ENCODE measurements around the gene MAMDC4. TPM values are rescaled to one million over a fixed set of nuclear protein-coding genes. Genes with fewer than 3 reads are reported as not detected.

The MAMDC4 gene
- total and polyA plus RNA-seq, 2 of the 13 experiments (the other 11 are each of a cell fraction or from before 2014, with no cell fraction given): 6.0 to 6.8 TPM

DNA sequence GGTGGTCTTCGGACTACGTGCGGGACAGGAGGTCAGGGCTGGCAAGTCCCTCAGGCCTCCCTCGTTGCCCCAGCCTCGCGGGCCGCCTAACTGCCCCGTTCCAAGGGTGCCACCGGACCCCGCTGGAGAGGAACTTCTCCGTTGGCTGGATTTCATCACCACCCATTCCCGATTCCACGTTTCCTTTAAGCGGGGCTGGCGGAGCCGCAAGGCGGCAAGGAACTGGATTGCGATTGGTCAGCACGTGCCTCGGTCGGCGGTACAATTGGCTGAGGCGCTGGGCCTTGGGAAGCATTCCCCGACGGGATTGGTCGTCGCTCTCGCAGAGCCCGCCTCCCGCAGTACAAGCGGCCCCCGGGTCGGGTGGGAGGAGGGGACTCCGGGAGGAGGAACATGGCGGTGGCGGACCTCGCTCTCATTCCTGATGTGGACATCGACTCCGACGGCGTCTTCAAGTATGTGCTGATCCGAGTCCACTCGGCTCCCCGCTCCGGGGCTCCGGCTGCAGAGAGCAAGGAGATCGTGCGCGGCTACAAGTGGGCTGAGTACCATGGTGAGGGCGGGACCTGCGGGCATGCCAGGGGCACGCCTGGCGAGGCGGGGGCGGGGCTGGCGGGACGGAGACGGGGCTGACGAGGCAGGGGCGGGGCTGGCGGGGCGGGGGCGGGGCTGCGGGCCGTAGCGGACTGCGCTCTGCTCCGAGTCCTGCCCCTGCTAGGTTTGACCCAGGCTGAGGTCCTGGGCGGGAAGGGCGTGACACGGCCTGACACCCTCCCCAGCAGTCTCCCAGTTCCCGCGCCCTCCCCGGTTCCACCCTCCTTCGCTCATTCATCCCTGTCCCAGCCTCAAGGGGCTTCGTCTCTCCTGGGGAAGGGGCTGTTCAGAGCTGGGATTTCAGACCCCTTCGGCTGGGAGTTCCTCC, 2.8 kb upstream of the MAMDC4 start, which contains the start of gene PHPT1 (continued):
- TF ChIP-seq PHF5A (CRISPR knock-in tag; IDR thresholded peaks at IDR 0.05; ENCODE audit: low read depth, unreplicated experiment): peak; percentile 43
- no peak for TF ChIP-seq NR1H2 (CRISPR knock-in tag; IDR thresholded peaks at IDR 0.05; ENCODE audit: borderline replicate concordance, low read depth)
- TF ChIP-seq ZNF792 (CRISPR knock-in tag; IDR thresholded peaks at IDR 0.05): peak; percentile 57
- TF ChIP-seq ZNF530 (CRISPR knock-in tag; IDR thresholded peaks at IDR 0.05; ENCODE audit: low read depth): no peak
- TF ChIP-seq ZNF230 (CRISPR knock-in tag; IDR thresholded peaks at IDR 0.05): peak; percentile 48; the same call in 1 of the 2 replicates
- TF ChIP-seq FOXJ3 (CRISPR knock-in tag; IDR thresholded peaks at IDR 0.05; ENCODE audit: borderline replicate concordance): no peak
- TF ChIP-seq ZNF543 (CRISPR knock-in tag; IDR thresholded peaks at IDR 0.05): peak; percentile 45; the same call in 1 of the 2 replicates
- TF ChIP-seq ZNF589 (CRISPR knock-in tag; conservative IDR thresholded peaks at IDR 0.05): peak; percentile 83
- no peak for TF ChIP-seq SMARCE1 (IDR thresholded peaks at IDR 0.05; ENCODE audit: borderline replicate concordance)
- TF ChIP-seq, protein P1, sequence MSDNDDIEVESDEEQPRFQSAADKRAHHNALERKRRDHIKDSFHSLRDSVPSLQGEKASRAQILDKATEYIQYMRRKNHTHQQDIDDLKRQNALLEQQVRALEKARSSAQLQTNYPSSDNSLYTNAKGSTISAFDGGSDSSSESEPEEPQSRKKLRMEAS (IDR thresholded peaks at IDR 0.05): no peak
- TF ChIP-seq CHD4 (IDR thresholded peaks at IDR 0.05; ENCODE audit: borderline replicate concordance, low read length): no peak
- no peak for TF ChIP-seq SKI (IDR thresholded peaks at IDR 0.05; ENCODE audit: partially characterized antibody)
- TF ChIP-seq ZNF639 (CRISPR knock-in tag; conservative IDR thresholded peaks at IDR 0.05): peak; percentile 83
- peak; percentile 68 for TF ChIP-seq PHF8 (CRISPR knock-in tag; IDR thresholded peaks at IDR 0.05)
- no peak for TF ChIP-seq ZNF441 (CRISPR knock-in tag; IDR thresholded peaks at IDR 0.05; ENCODE audit: borderline replicate concordance)
- no peak for TF ChIP-seq ZNF331 (CRISPR knock-in tag; IDR thresholded peaks at IDR 0.05)
- TF ChIP-seq GATA4 (IDR thresholded peaks at IDR 0.05; ENCODE audit: borderline replicate concordance, low read depth): no peak
- TF ChIP-seq, protein P2, sequence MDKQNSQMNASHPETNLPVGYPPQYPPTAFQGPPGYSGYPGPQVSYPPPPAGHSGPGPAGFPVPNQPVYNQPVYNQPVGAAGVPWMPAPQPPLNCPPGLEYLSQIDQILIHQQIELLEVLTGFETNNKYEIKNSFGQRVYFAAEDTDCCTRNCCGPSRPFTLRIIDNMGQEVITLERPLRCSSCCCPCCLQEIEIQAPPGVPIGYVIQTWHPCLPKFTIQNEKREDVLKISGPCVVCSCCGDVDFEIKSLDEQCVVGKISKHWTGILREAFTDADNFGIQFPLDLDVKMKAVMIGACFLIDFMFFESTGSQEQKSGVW (CRISPR knock-in tag; IDR thresholded peaks at IDR 0.05; ENCODE audit: borderline replicate concordance): no peak
- no peak for TF ChIP-seq ZBTB42 (CRISPR knock-in tag; IDR thresholded peaks at IDR 0.05)
- TF ChIP-seq NCOA1 (CRISPR knock-in tag; IDR thresholded peaks at IDR 0.05): no peak; the same call in 1 of the 2 replicates
- TF ChIP-seq, protein P3, sequence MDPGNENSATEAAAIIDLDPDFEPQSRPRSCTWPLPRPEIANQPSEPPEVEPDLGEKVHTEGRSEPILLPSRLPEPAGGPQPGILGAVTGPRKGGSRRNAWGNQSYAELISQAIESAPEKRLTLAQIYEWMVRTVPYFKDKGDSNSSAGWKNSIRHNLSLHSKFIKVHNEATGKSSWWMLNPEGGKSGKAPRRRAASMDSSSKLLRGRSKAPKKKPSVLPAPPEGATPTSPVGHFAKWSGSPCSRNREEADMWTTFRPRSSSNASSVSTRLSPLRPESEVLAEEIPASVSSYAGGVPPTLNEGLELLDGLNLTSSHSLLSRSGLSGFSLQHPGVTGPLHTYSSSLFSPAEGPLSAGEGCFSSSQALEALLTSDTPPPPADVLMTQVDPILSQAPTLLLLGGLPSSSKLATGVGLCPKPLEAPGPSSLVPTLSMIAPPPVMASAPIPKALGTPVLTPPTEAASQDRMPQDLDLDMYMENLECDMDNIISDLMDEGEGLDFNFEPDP (CRISPR knock-in tag; conservative IDR thresholded peaks at IDR 0.05): no peak
- peak; percentile 89 for TF ChIP-seq RBFOX2 (IDR thresholded peaks at IDR 0.05; ENCODE audit: low read depth, low read length)
- no peak for TF ChIP-seq TRIM22 (IDR thresholded peaks at IDR 0.05)
